CD4-positive, alpha-beta T cell treated with Interleukin-4 for 1 hour (primary cell): Measurements from ENCODE around the gene ZNF335.

Experiments
- DNase-seq, 2 donors: peaks; one replicate each; pipeline ENCODE4 v3.0.0-alpha.2; 2020 to 2022

The ZNF335 gene, protein sequence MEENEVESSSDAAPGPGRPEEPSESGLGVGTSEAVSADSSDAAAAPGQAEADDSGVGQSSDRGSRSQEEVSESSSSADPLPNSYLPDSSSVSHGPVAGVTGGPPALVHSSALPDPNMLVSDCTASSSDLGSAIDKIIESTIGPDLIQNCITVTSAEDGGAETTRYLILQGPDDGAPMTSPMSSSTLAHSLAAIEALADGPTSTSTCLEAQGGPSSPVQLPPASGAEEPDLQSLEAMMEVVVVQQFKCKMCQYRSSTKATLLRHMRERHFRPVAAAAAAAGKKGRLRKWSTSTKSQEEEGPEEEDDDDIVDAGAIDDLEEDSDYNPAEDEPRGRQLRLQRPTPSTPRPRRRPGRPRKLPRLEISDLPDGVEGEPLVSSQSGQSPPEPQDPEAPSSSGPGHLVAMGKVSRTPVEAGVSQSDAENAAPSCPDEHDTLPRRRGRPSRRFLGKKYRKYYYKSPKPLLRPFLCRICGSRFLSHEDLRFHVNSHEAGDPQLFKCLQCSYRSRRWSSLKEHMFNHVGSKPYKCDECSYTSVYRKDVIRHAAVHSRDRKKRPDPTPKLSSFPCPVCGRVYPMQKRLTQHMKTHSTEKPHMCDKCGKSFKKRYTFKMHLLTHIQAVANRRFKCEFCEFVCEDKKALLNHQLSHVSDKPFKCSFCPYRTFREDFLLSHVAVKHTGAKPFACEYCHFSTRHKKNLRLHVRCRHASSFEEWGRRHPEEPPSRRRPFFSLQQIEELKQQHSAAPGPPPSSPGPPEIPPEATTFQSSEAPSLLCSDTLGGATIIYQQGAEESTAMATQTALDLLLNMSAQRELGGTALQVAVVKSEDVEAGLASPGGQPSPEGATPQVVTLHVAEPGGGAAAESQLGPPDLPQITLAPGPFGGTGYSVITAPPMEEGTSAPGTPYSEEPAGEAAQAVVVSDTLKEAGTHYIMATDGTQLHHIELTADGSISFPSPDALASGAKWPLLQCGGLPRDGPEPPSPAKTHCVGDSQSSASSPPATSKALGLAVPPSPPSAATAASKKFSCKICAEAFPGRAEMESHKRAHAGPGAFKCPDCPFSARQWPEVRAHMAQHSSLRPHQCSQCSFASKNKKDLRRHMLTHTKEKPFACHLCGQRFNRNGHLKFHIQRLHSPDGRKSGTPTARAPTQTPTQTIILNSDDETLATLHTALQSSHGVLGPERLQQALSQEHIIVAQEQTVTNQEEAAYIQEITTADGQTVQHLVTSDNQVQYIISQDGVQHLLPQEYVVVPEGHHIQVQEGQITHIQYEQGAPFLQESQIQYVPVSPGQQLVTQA (N-terminal part only)

DNA sequence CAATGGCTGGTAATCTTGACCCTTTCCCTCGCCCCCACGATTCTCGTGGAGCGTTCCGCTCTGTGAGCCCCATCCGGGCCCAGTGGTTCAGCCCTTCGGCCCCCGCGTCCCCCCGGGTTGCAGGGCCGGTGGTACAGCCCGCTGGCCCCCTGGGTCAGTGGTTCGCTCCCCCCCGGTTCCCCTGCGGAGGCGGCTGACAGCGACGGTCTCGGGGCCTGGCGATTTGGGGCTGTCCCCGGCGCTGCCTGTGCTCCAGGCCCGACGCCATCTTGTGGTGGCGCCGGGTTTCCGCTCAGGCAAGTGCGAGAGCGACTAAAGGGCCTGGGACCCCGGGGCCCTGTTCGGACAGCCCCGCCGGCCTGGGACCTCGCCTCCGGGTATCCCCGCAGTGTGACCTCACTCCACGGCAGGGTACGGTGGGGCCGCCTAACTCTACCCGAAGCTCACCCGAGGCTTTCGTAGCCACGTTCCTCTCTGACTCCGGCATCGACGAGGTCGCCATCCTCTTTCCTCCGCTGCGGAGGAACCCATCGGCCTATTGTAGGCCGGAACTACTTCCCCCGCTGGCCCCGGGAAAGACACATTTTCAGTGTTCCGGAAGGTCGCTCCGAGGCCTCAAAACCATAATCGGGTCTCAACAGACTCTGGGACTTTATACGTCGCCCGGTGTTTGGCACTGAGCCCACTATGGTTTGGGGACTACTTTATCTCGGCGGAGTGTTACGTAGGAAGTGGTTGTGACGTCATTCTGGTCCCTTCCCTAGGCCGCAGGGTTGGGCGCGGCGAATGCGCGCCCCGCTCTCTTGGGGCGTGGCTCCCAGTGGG, at the start of gene ZNF335:
TSS of gene ZNF335 (minus strand) at position 529 of the 825 bp plus-strand sequence. CDS start 793 bp downstream, outside the sequence.
- DNase-seq, result peak; percentile 96

GRCh38 chr20:46020555-46020954, 48.6 kb upstream of the ZNF335 start:
- no peak for DNase-seq

DNA sequence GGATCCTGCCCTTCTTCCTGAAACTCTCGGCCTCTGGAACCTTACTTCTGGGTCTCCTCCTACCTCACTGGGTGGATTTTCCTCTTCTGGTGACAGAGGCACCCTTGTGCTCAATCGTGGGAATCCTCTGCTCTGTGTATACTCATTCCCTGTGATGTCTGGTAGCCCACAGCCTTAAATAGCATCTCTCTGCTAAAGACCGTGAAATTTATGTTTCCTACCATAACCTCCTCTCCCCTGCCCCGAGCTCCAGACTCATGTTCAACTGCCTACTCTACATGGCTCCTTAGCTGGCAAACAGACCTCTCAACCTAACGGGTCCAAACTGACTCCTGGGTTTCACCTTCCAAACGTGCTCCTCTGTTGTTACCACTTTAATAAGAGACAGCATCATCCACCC, 46.6 kb upstream of the ZNF335 start:
- DNase-seq, result no peak

DNA sequence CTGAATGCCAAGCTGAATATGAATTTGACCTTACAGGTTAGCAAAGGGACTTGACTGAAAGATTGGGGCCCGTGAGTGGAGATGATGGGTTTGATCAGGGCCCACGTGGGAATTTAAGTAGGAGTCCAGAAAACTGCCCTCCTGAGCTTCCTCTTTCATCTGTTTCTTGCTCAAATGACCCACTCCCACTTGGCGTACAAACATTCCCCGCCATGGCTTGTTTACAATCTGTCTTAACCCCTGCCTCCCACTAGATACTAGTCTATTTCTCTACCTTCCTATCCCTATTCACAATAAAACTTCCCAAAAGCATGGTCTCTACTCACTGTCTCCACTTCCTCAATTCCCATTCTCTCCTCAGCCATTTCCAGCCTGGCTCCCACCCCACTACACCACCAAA, 46.1 kb upstream of the ZNF335 start:
- no peak for DNase-seq

DNA sequence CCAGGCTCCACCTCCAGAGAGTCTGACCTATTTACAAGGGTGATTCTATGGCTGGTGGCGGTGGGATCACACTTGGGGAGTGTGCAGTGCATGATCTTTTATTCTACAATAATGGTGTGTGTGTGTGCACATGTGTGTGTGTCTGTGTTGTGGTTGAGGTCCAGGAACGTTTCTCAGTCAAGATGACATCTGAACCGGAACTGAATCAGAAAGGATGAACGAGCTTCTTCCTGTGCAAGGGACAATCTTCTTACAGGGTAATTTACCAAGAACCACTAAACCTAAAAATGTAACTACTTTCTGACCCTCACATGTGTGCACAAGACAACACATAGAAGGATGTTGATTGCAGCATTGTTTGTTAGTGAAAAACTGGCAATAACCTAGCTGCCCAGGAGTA, 45.3 kb upstream of the ZNF335 start:
- no peak for DNase-seq

- no peak for DNase-seq
Measured at GRCh38 chr20:46014517-46015396, 42.8 kb upstream of the ZNF335 start.

DNA sequence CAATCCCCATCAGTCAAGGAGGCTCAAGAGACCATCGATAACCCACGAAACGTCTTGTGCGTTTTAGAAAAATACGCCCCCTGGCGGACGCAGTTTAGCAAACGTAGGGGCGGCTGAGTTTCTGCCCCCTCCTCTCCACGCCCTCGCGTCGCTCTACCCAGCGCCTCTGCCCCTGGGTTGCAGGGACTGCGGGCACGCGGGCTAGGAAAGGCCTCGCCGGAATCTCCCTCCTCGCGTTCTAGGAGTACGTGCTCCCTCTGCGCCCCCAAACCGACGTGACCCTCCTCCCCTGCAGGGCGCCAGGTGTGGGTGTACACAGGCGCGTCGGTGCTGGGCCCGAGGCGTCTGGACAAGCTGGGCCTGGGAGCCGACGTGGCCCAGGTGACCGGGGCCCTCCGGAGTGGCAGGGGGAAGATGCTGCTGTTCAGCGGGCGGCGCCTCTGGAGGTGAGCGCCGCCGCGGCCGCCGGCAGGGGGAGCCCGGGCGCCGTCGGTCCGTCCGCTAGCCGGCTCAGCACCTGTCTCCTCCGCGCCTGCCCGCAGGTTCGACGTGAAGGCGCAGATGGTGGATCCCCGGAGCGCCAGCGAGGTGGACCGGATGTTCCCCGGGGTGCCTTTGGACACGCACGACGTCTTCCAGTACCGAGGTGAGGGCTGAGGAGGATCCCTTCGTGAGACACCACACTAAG, 42.0 kb upstream of the ZNF335 start:
- DNase-seq, result peak; percentile 70 to 74

DNA sequence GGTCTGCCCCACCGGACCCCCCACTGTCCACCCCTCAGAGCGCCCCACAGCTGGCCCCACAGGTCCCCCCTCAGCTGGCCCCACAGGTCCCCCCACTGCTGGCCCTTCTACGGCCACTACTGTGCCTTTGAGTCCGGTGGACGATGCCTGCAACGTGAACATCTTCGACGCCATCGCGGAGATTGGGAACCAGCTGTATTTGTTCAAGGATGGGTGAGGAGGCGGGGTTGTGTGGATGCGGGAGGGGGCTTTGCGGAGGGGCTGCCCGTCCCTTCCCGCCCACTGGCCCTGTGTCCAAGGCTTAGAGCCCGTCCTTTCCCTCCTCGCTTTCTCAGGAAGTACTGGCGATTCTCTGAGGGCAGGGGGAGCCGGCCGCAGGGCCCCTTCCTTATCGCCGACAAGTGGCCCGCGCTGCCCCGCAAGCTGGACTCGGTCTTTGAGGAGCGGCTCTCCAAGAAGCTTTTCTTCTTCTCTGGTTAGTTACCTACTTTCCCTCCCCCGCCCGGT, 41.4 kb upstream of the ZNF335 start:
- DNase-seq, result no peak

DNA sequence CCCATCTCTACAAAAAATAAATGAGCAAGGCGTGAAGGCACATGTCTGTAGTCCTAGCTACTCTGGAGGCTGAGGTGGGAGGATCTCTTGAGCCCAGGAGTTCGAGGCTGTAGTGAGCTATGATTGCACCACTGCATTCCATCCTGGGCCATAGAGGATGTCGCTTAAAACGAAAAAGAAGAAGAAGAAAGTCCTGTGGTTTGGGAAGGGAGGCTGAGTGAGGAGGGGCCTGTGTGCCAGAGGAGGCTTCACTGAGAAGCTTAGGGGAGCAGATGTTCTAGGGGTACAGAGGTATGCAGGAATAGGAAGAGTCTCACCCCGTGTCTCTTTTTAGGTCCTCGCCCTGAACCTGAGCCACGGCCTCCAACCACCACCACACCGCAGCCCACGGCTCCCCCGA, 40.9 kb upstream of the ZNF335 start:
- no peak for DNase-seq

DNA sequence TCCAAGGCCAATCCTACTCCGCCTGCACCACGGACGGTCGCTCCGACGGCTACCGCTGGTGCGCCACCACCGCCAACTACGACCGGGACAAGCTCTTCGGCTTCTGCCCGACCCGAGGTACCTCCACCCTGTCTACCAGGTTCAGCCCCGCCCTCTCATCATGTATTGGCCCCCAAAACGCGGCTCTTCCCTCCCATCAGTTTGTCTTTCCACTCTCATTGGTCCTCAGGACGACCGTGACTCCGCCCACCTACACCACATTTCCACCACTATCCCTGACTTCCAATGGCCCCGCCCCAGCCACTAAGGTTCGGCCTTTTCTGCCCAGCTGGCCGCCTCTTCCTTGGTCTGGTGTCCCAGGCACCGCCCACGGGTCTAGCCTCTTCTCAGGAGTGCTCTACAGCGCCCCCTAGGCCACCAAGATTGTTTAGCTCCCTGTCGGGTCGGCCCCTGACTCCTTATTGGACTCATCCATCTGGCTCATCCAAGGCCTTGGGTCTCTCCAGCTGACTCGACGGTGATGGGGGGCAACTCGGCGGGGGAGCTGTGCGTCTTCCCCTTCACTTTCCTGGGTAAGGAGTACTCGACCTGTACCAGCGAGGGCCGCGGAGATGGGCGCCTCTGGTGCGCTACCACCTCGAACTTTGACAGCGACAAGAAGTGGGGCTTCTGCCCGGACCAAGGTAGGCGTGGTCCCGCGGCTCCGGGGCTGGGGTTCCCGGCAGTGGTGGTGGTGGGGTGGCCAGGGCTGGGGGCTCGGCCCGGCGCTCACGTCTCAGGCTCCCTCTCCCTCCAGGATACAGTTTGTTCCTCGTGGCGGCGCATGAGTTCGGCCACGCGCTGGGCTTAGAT, 39.9 kb upstream of the ZNF335 start:
- peak; percentile 34 to 57 for DNase-seq

GRCh38 chr20:46010491-46011391, 38.7 kb upstream of the ZNF335 start:
- DNase-seq, result peak; percentile 53 to 62

- no peak for DNase-seq
Measured at GRCh38 chr20:46009816-46010215, 37.8 kb upstream of the ZNF335 start.

DNA sequence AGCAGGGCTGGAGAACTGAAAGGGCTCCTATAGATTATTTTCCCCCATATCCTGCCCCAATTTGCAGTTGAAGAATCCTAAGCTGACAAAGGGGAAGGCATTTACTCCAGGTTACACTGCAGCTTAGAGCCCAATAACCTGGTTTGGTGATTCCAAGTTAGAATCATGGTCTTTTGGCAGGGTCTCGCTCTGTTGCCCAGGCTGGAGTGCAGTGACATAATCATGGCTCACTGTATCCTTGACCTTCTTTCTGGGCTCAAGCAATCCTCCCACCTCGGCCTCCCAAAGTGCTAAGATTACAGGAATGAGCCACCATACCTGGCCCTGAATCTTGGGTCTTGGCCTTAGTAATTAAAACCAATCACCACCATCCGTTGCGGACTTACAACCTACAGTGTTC, 35.7 kb upstream of the ZNF335 start:
- DNase-seq, result no peak

GRCh38 chr20:46006964-46007363, 35.0 kb upstream of the ZNF335 start:
- DNase-seq, result no peak

DNA sequence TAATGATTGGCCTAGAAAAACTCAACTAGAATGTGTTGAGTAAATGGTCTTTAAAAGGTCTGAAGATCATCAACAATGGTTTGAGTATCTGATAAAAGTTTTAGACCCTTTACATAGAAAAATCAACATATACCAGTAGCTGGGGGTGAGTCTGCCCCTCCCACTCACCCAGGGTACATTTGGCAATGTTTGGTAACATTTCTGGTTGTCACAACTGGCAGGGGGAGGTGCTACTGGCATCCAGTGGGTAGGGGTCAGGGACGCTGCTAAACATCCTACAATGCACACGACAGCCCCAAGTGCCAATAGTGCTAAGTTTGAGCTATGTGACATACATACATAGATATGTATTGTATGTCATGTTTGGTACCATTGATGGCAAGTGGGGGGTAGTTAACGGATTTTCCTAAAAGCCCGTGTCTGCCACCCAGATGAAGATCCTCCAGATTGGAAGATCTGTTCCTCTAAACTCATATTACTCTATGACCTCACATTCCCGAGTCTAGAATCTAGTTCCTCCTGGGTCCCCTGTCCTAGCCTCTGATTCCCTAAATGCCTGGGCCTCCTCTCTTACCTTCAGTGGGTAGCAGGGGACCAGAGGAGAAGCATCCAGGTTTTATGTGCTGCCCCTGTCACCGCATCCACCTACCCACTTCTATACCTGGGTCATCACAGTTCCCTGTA, 34.2 kb upstream of the ZNF335 start:
- no peak for DNase-seq

GRCh38 chr20:46004889-46005473, 33.0 kb upstream of the ZNF335 start:
- DNase-seq, result peak; percentile 63 to 70

DNA sequence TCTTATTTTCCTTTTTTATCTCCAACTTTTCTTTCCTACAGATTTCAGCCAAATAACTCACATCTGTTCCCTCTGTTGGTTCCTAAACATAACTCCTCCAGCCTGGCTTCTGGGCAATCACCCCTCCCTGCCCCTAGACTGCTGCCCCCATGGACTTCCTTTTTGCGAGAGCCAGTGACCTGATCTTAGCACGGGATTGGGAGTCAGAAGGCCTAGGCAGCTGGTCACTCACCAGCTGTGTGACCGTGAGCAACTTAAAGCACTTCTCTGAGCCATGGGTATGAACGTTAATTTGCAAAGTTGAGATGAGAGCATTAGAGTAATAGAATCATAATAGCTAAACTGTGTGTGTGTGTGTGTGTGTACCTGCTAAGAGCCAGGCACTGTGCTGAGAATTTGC, 32.2 kb upstream of the ZNF335 start:
- peak in 1 of 2 donors; percentile 30 for DNase-seq
